Tibial artery (tissue), 4 donors: Measurements from ENCODE around the gene ZFP57.
"Not testable (repeated sequence)": the region's sequence is repeated elsewhere in the genome, so short reads cannot be mapped to it uniquely, and the experiment has no call there.

Experiments used
- DNase-seq, 2 donors: peaks; one replicate each; pipeline ENCODE4 v3.0.0-alpha.2; 2019
- H3K27ac ChIP-seq, 2 donors: fragments of 200-600 bp; sonication (generic) in 1 of 2; 1 replicate in 1 of 2; 2 replicates in 1 of 2; pipeline ENCODE4 v1.5.1; 2018 to 2019; ENCODE audit warnings: mild to moderate bottlenecking in 1 of 2
- H3K27me3 ChIP-seq, 2 donors: fragments of 200-600 bp; sonication (generic) in 1 of 2; one replicate each; pipeline versions ENCODE4 v1.5.1 to v1.6.0; 2016 to 2019
- H3K36me3 ChIP-seq, 3 donors: fragments of 200-600 bp; sonication (generic) in 2 of 3; one replicate each; pipeline ENCODE4 v1.5.1; 2016 to 2019; ENCODE audit warnings: mild to moderate bottlenecking in 2 of 3
- H3K4me1 ChIP-seq, 4 donors: fragments of 200-600 bp; sonication (generic) in 2 of 4; 1 replicate in 3 of 4; 2 replicates in 1 of 4; pipeline ENCODE4 v1.5.1; 2016 to 2019
- H3K4me3 ChIP-seq, 2 donors: fragments of 200-600 bp; sonication (generic) in 1 of 2; 1 replicate in 1 of 2; 2 replicates in 1 of 2; pipeline ENCODE4 v1.5.1; 2018 to 2019; ENCODE audit warnings: mild to moderate bottlenecking in 2 of 2
- H3K9me3 ChIP-seq, 3 donors: fragments of 200-600 bp; sonication (generic) in 1 of 3; one replicate each; pipeline ENCODE4 v1.5.1; 2016 to 2019
- intact Hi-C: fragments of 100-400 bp; cut with DNase I; formaldehyde crosslinking; loops from one replicate; pipeline ENCODE4 v1.15.0; 2023; ENCODE audit warnings: low total_unique reads
- TF ChIP-seq, protein P1 (sequence below), 2 experiments: fragments of 200-600 bp in 1 of 2; fragments of 450-650 bp in 1 of 2; IDR thresholded peaks; one replicate each; pipeline ENCODE4 v1.5.1; 2017 to 2019; ENCODE audit warnings: antibody characterized with exemption in 2 of 2, mild to moderate bottlenecking in 1 of 2, moderate library complexity in 1 of 2

ZFP57 gene

DNA sequence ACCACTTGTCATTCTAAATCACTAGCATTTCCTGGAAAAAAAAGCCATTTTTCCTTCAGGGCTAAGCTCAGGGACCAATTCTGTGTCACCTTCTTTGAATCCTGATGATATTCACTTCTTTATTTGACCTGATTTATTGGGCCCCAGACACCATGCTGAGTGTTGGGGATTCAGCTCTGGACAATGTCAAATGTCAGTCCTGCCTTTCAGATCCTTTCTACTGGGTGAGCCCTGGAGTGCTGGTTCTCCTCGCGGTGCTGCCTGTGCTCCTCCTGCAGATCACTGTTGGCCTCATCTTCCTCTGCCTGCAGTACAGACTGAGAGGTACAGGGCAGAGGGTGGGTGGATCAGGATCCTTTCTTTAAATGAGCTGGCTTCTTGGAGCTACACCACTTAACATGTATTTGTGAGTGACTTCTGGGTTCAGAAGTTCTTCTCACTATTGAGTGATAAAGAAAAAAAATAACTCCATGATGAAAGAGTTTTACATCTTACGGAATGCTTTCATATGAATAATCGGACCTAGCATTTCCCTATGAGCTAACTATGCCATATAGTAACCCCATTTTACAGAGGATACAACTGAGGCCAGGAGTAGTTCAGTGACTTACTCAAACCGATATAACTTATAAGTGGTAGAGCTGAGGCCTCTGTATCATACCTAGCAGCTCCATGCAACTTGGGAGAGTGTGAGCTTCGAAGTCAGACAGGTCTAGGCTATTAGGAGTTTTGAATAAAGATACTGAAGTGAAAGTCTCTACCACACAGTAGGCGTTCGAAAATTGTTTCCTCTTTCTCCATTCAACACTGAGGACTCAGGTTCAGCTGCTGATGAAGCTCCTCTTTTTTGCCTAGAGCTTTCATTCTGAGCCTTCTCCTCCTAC, 14.8 kb downstream of the ZFP57 start:
- Histone ChIP-seq H3K36me3 (no peaks in the 10 kb centered on the region), H3K4me1 (peaks cover 0 to 3% (median 0%) of the 10 kb centered on the region in 4 donors), H3K9me3 (no peaks in the 10 kb centered on the region), H3K27ac (no peak overlapping the region), H3K4me3 (no peak overlapping the region), H3K27me3 (peaks cover 0 to 25% of the 10 kb centered on the region in 2 donors)
- DNase-seq: peak in 1 of 2 donors; percentile 31
- TF ChIP-seq, protein P1, sequence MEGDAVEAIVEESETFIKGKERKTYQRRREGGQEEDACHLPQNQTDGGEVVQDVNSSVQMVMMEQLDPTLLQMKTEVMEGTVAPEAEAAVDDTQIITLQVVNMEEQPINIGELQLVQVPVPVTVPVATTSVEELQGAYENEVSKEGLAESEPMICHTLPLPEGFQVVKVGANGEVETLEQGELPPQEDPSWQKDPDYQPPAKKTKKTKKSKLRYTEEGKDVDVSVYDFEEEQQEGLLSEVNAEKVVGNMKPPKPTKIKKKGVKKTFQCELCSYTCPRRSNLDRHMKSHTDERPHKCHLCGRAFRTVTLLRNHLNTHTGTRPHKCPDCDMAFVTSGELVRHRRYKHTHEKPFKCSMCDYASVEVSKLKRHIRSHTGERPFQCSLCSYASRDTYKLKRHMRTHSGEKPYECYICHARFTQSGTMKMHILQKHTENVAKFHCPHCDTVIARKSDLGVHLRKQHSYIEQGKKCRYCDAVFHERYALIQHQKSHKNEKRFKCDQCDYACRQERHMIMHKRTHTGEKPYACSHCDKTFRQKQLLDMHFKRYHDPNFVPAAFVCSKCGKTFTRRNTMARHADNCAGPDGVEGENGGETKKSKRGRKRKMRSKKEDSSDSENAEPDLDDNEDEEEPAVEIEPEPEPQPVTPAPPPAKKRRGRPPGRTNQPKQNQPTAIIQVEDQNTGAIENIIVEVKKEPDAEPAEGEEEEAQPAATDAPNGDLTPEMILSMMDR (IDR thresholded peaks at IDR 0.05): no peak
- intact Hi-C loops: no loop called here

DNA sequence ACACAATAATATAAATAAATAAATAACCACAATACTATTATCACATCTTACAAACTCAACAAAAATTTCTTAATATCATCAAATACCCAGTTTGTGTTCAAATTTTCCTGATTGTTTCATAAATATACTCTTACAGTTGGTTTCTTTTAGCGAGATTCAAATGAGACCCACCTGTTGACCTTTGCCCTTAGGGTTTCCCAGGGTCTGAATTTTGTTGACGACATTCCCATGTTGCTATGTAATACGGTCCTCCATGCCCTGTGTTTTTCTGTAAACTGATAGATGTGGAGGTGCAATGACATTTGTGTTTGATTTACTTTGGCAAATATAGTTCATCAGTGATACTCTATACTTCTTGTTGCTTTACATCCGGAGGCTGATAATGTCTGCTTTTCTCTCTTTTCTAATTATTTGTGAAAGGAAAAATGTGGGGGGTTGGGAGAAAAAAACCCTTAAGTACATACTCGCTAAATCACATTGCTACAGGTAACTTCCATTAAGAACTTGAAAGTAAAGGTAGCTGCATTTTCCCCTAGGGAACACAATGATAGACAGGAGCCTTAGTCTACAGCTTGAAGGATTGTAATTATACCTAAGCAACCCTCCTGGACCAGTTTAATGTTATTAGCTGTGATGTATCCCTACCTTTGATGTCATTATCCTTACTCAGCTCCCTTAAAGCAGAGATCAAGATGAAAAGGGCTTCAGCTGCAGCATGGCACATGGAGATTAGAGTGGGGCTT, 17.5 kb downstream of the ZFP57 start:
- H3K9me3 ChIP-seq: no peaks in the 10 kb centered on the region
- intact Hi-C loops: no loop called here

DNA sequence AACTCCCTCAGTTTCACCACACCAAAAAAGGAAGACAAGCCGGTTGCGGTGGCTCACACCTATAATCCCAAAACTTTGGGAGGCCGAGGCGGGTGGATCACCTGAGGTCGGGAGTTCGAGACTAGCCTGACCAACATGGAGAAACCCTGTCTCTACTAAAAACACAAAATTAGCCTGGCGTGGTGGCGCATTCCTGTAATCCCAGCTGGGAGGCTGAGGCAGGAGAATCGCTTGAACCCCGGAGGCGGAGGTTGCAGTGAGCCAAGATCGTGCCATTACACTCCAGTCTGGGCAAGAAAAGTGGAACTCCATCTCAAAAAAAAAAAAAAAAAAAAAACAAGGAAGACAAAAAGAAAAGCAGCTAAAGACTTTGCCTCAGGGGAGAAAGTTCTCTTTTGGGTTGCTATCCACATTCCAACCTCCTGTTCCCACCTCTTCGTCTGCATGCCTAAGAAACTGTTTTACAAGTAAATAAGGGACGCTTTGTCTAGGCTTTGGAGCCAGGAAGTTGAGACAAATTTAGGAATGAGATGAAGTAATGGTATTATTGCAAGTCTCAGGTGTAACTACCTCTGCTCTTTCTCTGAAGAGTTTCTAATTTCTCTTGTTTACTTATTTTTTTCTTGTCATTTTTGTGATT, 19.3 kb downstream of the ZFP57 start:
- peaks cover 0 to 15% of the 10 kb centered on the region in 2 donors for H3K27me3 ChIP-seq
- H3K4me1 ChIP-seq, intact Hi-C loops, H3K4me3 ChIP-seq, H3K36me3 ChIP-seq, H3K27ac ChIP-seq, H3K9me3 ChIP-seq: not testable (repeated sequence)
- DNase-seq: peak in 1 of 2 donors; percentile 10

More for the DNA sequence above, 17.5 kb downstream of the ZFP57 start:
- DNase-seq: no peak
- TF ChIP-seq, protein P1 (IDR thresholded peaks at IDR 0.05): no peak
- no peak overlapping the region for H3K27ac ChIP-seq
- peaks cover 0 to 3% (median 0%) of the 10 kb centered on the region in 4 donors for H3K4me1 ChIP-seq
- H3K4me3 ChIP-seq: no peak overlapping the region
- no peaks in the 10 kb centered on the region for H3K36me3 ChIP-seq
- peaks cover 0 to 15% of the 10 kb centered on the region in 2 donors for H3K27me3 ChIP-seq

DNA sequence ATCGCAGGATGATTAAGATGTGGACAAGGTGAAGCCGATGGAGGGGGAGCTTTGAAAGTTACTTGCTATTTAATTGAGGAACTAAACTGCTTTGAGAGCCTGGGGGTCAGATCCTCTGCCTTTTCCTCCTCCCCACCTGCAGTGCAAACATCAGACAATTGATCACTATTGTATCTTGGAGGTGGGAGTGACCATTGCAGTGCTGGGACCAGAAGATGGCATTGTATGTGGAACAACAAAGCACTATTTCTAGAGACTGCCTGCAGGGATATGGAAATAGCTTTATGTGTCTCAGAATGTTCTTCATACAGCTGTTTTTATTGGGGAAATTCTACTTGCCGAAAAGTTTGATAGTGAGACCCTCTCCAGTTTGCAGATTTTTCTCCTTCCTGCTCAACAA, 19.9 kb downstream of the ZFP57 start:
- H3K27ac ChIP-seq: no peak overlapping the region
- H3K27me3 ChIP-seq: peaks cover 0 to 15% of the 10 kb centered on the region in 2 donors
- no peak overlapping the region for H3K4me3 ChIP-seq
- peaks cover 0 to 12% (median 6%) of the 10 kb centered on the region in 4 donors for H3K4me1 ChIP-seq
- intact Hi-C loops: no loop called here
- TF ChIP-seq, protein P1 (IDR thresholded peaks at IDR 0.05): no peak
- DNase-seq: no peak
- H3K9me3 ChIP-seq: no peaks in the 10 kb centered on the region
- no peaks in the 10 kb centered on the region for H3K36me3 ChIP-seq

DNA sequence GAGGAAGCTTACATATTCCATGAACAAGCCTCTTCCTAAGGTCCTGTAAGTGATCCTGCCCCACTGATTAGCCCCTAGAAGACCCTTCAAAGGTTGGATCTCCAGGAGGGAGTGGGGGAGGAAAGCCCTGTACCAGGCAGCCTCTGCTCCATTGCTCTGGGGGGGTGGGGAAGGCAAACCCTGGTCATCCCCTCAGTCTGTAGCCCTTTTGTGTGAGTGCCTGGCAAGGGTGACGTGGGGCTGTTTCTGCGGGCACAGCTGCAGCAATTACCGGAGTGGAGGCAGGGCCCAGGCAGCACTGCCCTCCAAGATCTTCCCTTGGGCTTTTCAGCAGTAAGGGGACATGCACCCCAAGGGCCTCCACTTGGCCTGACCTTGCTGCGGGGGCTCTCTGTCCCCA, 24.2 kb downstream of the ZFP57 start, which contains the start of gene MOG:
Gene MOG (plus strand): TSS at position 295 of the 400 bp plus-strand sequence. CDS start 118 bp downstream, outside the sequence.
- Histone ChIP-seq H3K4me3 (no peak within 1 kb of the TSS), H3K36me3 (no peaks in the 10 kb centered on the region), H3K27me3 (no peaks in the 10 kb centered on the region), H3K9me3 (no peaks in the 10 kb centered on the region), H3K27ac (peak within 1 kb of the TSS; percentile 64 to 67), H3K4me1 (peaks cover 0 to 30% (median 13%) of the 10 kb centered on the region in 4 donors)
- peak in 1 of 2 donors; percentile 55 for DNase-seq
- TF ChIP-seq, protein P1 (IDR thresholded peaks at IDR 0.05): no peak
- intact Hi-C loops: no loop called here
